Effector memory CD4-positive, alpha-beta T cell (primary cell): ENCODE data around the gene CARD14.

ENCODE experiments used
- DNase-seq, 3 donors: peaks; one replicate each; pipeline ENCODE4 v3.0.0-alpha.2; 2020
- H3K27ac ChIP-seq: 2 replicates; pipeline ENCODE4 v1.7.0; 2013; ENCODE audit warnings: mild to moderate bottlenecking, low read length, moderate library complexity; ENCODE audit not compliant: insufficient read depth, poor library complexity, severe bottlenecking
- H3K27me3 ChIP-seq: replicated peaks from 2 replicates; pipeline ENCODE4 v1.7.0; 2013; ENCODE audit warnings: mild to moderate bottlenecking, low read length; ENCODE audit not compliant: insufficient read depth, control insufficient read depth, poor library complexity, severe bottlenecking
- H3K36me3 ChIP-seq: 2 replicates; pipeline ENCODE4 v1.7.0; 2013; ENCODE audit warnings: mild to moderate bottlenecking, low read length, moderate library complexity; ENCODE audit not compliant: control insufficient read depth, insufficient read depth
- H3K4me1 ChIP-seq: 2 replicates; pipeline ENCODE4 v1.7.0; 2013; ENCODE audit warnings: low read length, mild to moderate bottlenecking; ENCODE audit not compliant: control insufficient read depth, insufficient read depth, poor library complexity, severe bottlenecking
- H3K4me3 ChIP-seq: 2 replicates; pipeline ENCODE4 v1.7.0; 2013; ENCODE audit warnings: low read length, low read depth, mild to moderate bottlenecking; ENCODE audit not compliant: insufficient read depth, poor library complexity, severe bottlenecking
- H3K9me3 ChIP-seq: 2 replicates; pipeline ENCODE4 v1.7.0; 2013; ENCODE audit warnings: mild to moderate bottlenecking, low read length, moderate library complexity; ENCODE audit not compliant: control insufficient read depth

CARD14 gene

DNA sequence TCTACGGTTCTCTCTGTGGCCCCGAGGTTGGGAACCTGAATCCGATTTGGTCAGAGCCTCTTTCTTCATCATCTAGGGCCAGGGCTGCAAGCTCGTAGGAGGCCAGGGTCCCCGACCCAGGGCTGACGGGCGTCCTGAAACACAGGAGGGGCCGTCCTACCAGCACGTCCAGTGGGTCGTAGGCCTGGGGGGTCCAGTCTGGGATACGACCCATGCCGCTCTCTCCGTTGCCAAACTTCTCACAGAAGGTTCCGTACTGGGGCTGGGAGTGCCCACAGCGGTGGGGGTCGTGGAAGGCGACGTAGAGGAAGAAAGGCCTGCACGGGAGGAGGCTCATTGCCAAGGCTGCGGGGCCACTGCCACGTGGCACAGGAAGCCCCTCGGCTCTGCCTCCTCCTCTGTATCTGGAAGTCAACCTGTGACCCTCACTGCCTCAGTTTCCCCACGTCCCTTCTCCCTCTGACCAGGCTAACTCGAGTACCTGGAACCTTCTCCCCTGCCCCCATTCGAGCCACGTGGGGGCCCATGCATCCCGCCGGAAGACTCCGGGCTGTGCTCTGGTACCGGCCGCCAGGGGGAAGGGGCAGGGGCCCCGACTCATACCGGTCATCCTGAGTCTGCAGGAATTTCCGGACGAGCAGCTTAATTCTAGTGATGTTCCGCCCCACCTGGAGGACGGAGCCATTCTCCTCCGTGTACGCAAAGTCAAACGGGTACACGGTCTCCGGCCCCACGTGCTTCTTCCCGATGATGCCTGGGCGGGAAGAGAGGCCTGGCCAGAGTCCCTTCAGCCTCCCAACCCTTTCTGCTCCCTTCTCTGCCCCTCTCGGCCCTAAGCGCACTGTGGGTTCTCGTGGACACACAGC, 44.4 kb downstream of the CARD14 start:
- H3K9me3 ChIP-seq, result no peaks in the 10 kb centered on the region
- no peaks in the 10 kb centered on the region for H3K27me3 ChIP-seq
- H3K4me3 ChIP-seq, result no peak overlapping the region
- peaks cover 74% of the 10 kb centered on the region for H3K36me3 ChIP-seq
- H3K4me1 ChIP-seq, result peaks cover 17% of the 10 kb centered on the region
- DNase-seq, result no peak
- H3K27ac ChIP-seq, result no peak overlapping the region

GRCh38 chr17:80214878-80215210, 45.0 kb downstream of the CARD14 start:
- Histone ChIP-seq H3K27me3 (no peaks in the 10 kb centered on the region), H3K9me3 (no peaks in the 10 kb centered on the region), H3K4me1 (peaks cover 18% of the 10 kb centered on the region), H3K27ac (no peak overlapping the region), H3K36me3 (peaks cover 68% of the 10 kb centered on the region), H3K4me3 (no peak overlapping the region)
- DNase-seq, result no peak

DNA sequence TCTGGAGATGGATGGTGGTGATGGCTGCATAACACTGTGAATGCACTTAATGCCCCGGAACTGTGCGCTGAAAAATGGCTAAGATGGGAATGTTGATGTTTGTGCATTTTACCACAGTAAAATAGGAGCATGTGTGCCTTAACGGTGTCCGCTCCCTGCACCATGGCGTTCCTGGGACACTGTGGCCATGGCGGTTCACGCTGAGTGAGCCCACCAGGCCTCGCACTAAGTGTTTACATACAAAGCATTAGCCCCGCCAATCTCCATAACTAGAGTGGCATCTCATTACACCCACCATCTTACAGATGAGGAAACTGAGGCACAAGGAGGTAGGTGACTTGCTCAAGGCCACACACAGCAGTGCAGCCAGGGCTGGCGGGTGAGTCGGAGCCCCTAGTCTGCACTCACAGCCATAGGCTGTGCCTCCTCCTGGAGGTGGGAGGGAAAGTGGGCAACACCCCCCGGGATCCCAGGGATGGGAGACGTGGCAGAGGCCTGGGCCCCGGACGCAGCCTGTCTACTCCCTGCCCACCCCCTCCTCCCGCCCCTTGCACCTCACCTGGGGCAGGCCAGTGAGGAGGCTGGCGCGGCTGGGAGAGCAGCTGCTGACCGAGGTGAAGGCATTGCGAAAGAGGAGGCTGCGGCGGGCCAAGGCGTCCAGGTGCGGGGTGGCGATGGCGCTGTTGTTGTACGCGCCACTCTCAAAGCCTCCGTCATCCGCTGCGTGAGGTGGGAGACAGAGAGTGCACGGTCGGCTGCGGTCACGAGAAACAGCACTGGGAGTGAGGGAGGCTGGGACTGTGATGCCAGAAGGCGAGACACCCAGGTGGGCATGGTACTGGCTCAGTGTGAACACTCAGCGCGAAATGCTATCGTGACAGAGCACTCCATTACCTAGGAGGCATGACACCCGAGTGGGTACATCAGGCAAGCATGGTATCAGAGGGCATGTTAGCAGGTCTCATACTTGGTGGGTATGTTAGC, 46.9 kb downstream of the CARD14 start:
- Histone ChIP-seq H3K9me3 (no peaks in the 10 kb centered on the region), H3K4me3 (no peak overlapping the region), H3K36me3 (peaks cover 48% of the 10 kb centered on the region), H3K4me1 (peaks cover 27% of the 10 kb centered on the region), H3K27ac (no peak overlapping the region), H3K27me3 (no peaks in the 10 kb centered on the region)
- no peak for DNase-seq

GRCh38 chr17:80217703-80218362, 48.0 kb downstream of the CARD14 start:
- Histone ChIP-seq H3K36me3 (peaks cover 38% of the 10 kb centered on the region), H3K9me3 (no peaks in the 10 kb centered on the region), H3K4me3 (no peak overlapping the region), H3K27ac (peak overlapping the region; percentile 95), H3K4me1 (peaks cover 27% of the 10 kb centered on the region), H3K27me3 (no peaks in the 10 kb centered on the region)
- DNase-seq, result no peak

GRCh38 chr17:80218391-80218790, 48.6 kb downstream of the CARD14 start:
- H3K36me3 ChIP-seq, result peaks cover 32% of the 10 kb centered on the region
- no peaks in the 10 kb centered on the region for H3K9me3 ChIP-seq
- no peak overlapping the region for H3K4me3 ChIP-seq
- H3K4me1 ChIP-seq, result peaks cover 27% of the 10 kb centered on the region
- H3K27me3 ChIP-seq, result no peaks in the 10 kb centered on the region
- H3K27ac ChIP-seq, result peak overlapping the region; percentile 95
- DNase-seq, result no peak

DNA sequence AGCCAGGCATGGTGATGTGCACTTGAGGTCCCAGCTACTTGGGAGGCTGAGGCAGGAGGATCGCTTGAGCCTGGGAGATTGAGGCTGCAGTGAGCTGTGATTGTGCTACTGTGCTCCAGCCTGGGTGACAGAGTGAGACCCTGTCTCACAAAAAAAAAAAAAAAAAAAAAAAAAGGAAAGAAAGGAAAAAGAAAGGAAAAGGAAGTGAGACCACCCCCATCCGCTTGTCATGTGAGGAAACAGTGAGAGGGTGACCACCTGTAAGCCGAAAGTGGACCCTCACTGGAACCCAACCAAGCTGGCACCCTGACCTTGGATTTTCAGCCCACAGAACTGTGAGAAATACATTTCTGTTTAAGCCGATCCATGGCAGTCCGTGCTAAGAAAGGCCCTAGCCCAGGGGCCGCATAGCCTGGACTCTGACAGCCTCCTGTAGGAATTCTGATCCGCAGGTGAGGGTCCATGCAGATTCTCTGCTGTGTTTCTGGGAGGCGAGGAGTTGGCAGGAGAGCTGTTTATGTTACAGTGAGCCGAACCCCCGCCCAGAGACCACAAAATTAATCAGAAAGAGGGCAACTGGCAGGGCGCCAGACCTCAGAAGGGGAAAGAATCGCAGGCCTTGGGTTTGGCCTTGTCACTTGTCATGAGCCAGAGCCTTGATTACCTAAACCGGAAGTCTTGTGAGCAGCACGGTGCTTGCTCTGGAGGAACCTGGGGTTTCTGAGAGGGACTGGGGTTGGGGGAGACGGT, 49.4 kb downstream of the CARD14 start:
- H3K27me3 ChIP-seq, result no peaks in the 10 kb centered on the region
- peak; percentile 86 to 92 (median 91) for DNase-seq
- peak overlapping the region; percentile 95 for H3K27ac ChIP-seq
- peaks cover 27% of the 10 kb centered on the region for H3K4me1 ChIP-seq
- H3K9me3 ChIP-seq, result no peaks in the 10 kb centered on the region
- H3K4me3 ChIP-seq, result peak overlapping the region; percentile 88
- H3K36me3 ChIP-seq, result peaks cover 24% of the 10 kb centered on the region

DNA sequence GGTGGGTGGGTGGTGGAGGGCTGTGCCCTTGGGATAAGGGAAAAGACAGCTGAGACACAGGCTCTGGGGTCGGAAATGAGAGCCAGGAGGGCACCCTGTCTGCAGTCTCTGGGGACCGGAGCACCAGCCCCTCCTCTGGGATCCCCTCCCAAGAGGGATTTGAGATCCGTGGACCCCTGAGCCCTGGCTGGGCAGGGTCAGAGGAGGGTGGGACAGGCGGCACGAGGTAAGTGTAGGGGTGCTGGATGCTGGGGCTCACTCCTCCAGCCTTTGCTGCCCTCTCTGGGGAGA, 49.9 kb downstream of the CARD14 start:
- Histone ChIP-seq H3K4me1 (peaks cover 27% of the 10 kb centered on the region), H3K9me3 (no peaks in the 10 kb centered on the region), H3K36me3 (peaks cover 19% of the 10 kb centered on the region), H3K4me3 (peak overlapping the region; percentile 88), H3K27me3 (no peaks in the 10 kb centered on the region), H3K27ac (peak overlapping the region; percentile 95)
- no peak for DNase-seq

GRCh38 chr17:80220054-80220735, 50.4 kb downstream of the CARD14 start, which contains the start of the genes SGSH and SLC26A11:
TSS of gene SGSH (minus strand) at chr17:80220333. CDS start at chr17:80220313, 20 bp downstream.
TSS of gene SLC26A11 (plus strand) at chr17:80220427. CDS start at chr17:80221561, 1,134 bp downstream.
- Histone ChIP-seq H3K4me3 (peak within 1 kb of the TSS; percentile 88), H3K27ac (peak within 1 kb of the TSS; percentile 95), H3K36me3 (peaks cover 14% of the 10 kb centered on the region), H3K4me1 (peaks cover 27% of the 10 kb centered on the region), H3K9me3 (no peaks in the 10 kb centered on the region), H3K27me3 (no peaks in the 10 kb centered on the region)
- DNase-seq, result peak; percentile 34 to 60 (median 38)

DNA sequence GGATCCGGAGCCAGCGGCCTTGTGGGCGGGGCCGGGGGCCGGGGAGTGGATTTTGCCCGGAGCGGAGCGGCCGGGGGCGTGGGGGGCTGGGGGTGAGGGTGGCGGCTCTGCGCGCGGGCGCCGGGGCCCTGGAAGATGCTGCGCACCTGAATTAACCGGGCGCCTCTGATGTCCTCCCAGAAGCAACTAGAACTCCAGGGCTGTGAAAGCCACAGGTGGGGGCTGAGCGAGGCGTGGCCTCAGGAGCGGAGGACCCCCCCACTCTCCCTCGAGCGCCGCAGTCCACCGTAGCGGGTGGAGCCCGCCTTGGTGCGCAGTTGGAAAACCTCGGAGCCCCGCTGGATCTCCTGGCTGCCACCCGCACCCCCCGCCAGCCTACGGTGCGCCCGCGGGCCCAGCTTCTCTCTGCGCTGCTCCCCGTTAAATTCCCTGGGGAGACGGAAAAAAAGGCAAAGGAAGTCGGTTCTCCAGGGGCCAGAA, 50.9 kb downstream of the CARD14 start:
- DNase-seq, result peak in 1 of 3 donors; percentile 9
- H3K27ac ChIP-seq, result peak overlapping the region; percentile 95

More for the DNA sequence above, 50.9 kb downstream of the CARD14 start:
- Histone ChIP-seq H3K27me3 (no peaks in the 10 kb centered on the region), H3K9me3 (no peaks in the 10 kb centered on the region), H3K36me3 (peaks cover 14% of the 10 kb centered on the region), H3K4me1 (peaks cover 27% of the 10 kb centered on the region), H3K4me3 (peak overlapping the region; percentile 88)
